Activated CD4-positive, alpha-beta T cell treated with anti-CD3 and anti-CD28 coated beads, Interleukin-2, amount 10 ng/mL, durations not matched to agents 7 days and 5 days (primary cell): ENCODE data around the gene PNMA1. TPM values are rescaled to one million over a fixed set of nuclear protein-coding genes. Genes with fewer than 3 reads are reported as not detected.

Experiments
- CTCF ChIA-PET: fragments of 350-600 bp; sonication (Branson Sonifier 250); formaldehyde crosslinking; loops from one replicate; lab custom pipeline; 2021; ENCODE audit warnings: antibody characterized with exemption; lab: Charles Lee
- POLR2A ChIA-PET: fragments of 350-600 bp; sonication (Branson Sonifier 250); formaldehyde crosslinking; loops from one replicate; lab custom pipeline; 2021; ENCODE audit warnings: antibody characterized with exemption; lab: Charles Lee
- DNase-seq: peaks from one replicate; pipeline ENCODE4 v3.0.0-alpha.2; 2020
- H3K27ac Mint-ChIP-seq: one replicate; pipeline ENCODE4 v1.8.0; 2021; ENCODE audit warnings: mild to moderate bottlenecking, moderate library complexity, mixed read lengths
- H3K27me3 Mint-ChIP-seq: one replicate; pipeline ENCODE4 v1.8.0; 2021; ENCODE audit warnings: mixed read lengths
- H3K36me3 Mint-ChIP-seq: one replicate; pipeline ENCODE4 v1.8.0; 2021; ENCODE audit warnings: low read depth, mixed read lengths
- H3K4me1 Mint-ChIP-seq: one replicate; pipeline ENCODE4 v1.8.0; 2021; ENCODE audit warnings: mixed read lengths
- H3K4me3 Mint-ChIP-seq: one replicate; pipeline ENCODE4 v1.8.0; 2021; ENCODE audit warnings: mild to moderate bottlenecking, moderate library complexity, mixed read lengths
- H3K9me3 Mint-ChIP-seq: one replicate; pipeline ENCODE4 v1.8.0; 2021; ENCODE audit warnings: mixed read lengths
- total RNA-seq, 2 experiments: library from RNA; stranded (reverse); gene quantifications; one replicate each; pipeline ENCODE4 v1.2.3, GENCODE V29; 2021

PNMA1 gene
- total RNA-seq, 2 experiments from 2014 or later: 23.3 to 25.9 TPM

GRCh38 chr14:73740618-73741326, 26.6 kb upstream of the PNMA1 start:
- Mint-ChIP-seq H3K4me3 (peak overlapping the region; percentile 82), H3K9me3 (no peaks in the 10 kb centered on the region), H3K27ac (peak overlapping the region; percentile 90), H3K4me1 (peaks cover 70% of the 10 kb centered on the region), H3K27me3 (no peaks in the 10 kb centered on the region), H3K36me3 (peaks cover 32% of the 10 kb centered on the region)
- no peak for DNase-seq
- ChIA-PET CTCF (interaction anchor here (0.7 to 13.1 kb wide), 9 partner anchors 9 to 481 kb away, joined by 3 to 102 read pairs (median 5); partner anchors contain the start of gene PTGR2), POLR2A (interaction anchor here (0.8 to 1.4 kb wide), 3 partner anchors 13 to 30 kb away, joined by 3 to 7 read pairs (median 5); no protein-coding TSS in a partner anchor)

GRCh38 chr14:73739899-73740617, 25.9 kb upstream of the PNMA1 start:
- no peak for DNase-seq
- Mint-ChIP-seq H3K4me1 (peaks cover 65% of the 10 kb centered on the region), H3K27me3 (no peaks in the 10 kb centered on the region), H3K36me3 (peaks cover 35% of the 10 kb centered on the region), H3K4me3 (peak overlapping the region; percentile 40), H3K27ac (peak overlapping the region; percentile 90), H3K9me3 (no peaks in the 10 kb centered on the region)
- ChIA-PET CTCF (interaction anchor here (0.6 to 13.1 kb wide), 5 partner anchors 8 to 240 kb away, joined by 3 to 102 read pairs (median 4); a partner anchor contains a TSS), POLR2A (no interaction called here)

GRCh38 chr14:73739174-73739898, 25.2 kb upstream of the PNMA1 start:
- POLR2A ChIA-PET: no interaction called here
- H3K27ac Mint-ChIP-seq: peak overlapping the region; percentile 66

GRCh38 chr14:73738518-73739173, 24.5 kb upstream of the PNMA1 start:
- peak overlapping the region; percentile 66 for H3K27ac Mint-ChIP-seq
- no peak overlapping the region for H3K4me3 Mint-ChIP-seq
- peaks cover 48% of the 10 kb centered on the region for H3K36me3 Mint-ChIP-seq
- ChIA-PET CTCF (interaction anchor here (0.9 to 13.1 kb wide), 3 partner anchors 10 to 21 kb away, joined by 3 to 102 read pairs (median 78); a partner anchor contains a TSS), POLR2A (no interaction called here)
- no peaks in the 10 kb centered on the region for H3K9me3 Mint-ChIP-seq
- H3K27me3 Mint-ChIP-seq: no peaks in the 10 kb centered on the region
- peaks cover 57% of the 10 kb centered on the region for H3K4me1 Mint-ChIP-seq
- no peak for DNase-seq

More at GRCh38 chr14:73739174-73739898, 25.2 kb upstream of the PNMA1 start:
- Mint-ChIP-seq H3K4me3 (no peak overlapping the region), H3K27me3 (no peaks in the 10 kb centered on the region), H3K4me1 (peaks cover 64% of the 10 kb centered on the region), H3K36me3 (peaks cover 42% of the 10 kb centered on the region), H3K9me3 (no peaks in the 10 kb centered on the region)
- CTCF ChIA-PET: interaction anchor here (0.6 to 13.1 kb wide), 3 partner anchors 11 to 240 kb away, joined by 4 to 102 read pairs (median 78); a partner anchor contains a TSS
- DNase-seq: no peak

- DNase-seq: no peak
- peaks cover 45% of the 10 kb centered on the region for H3K4me1 Mint-ChIP-seq
- POLR2A ChIA-PET: no interaction called here
- H3K9me3 Mint-ChIP-seq: no peaks in the 10 kb centered on the region
- CTCF ChIA-PET: interaction anchor here (1.0 kb wide), 1 partner anchor 144 kb away, joined by 3 read pairs; no protein-coding TSS in a partner anchor
- H3K4me3 Mint-ChIP-seq: no peak overlapping the region
- no peak overlapping the region for H3K27ac Mint-ChIP-seq
- peaks cover 49% of the 10 kb centered on the region for H3K36me3 Mint-ChIP-seq
- no peaks in the 10 kb centered on the region for H3K27me3 Mint-ChIP-seq
These were observed 22.7 kb upstream of the PNMA1 start for GRCh38 chr14:73736842-73737241.

- Mint-ChIP-seq H3K4me3 (no peak overlapping the region), H3K4me1 (peaks cover 48% of the 10 kb centered on the region), H3K27ac (peak overlapping the region; percentile 65), H3K36me3 (peaks cover 62% of the 10 kb centered on the region), H3K27me3 (no peaks in the 10 kb centered on the region), H3K9me3 (no peaks in the 10 kb centered on the region)
- DNase-seq: no peak
- ChIA-PET CTCF (interaction anchor here (0.8 to 2.0 kb wide), 7 partner anchors 8 to 95 kb away, joined by 3 to 6 read pairs (median 3); no protein-coding TSS in a partner anchor), POLR2A (no interaction called here)
These were observed 17.8 kb upstream of the PNMA1 start for GRCh38 chr14:73732006-73732405.

GRCh38 chr14:73731111-73731510, 16.9 kb upstream of the PNMA1 start:
- H3K27me3 Mint-ChIP-seq: no peaks in the 10 kb centered on the region
- no peaks in the 10 kb centered on the region for H3K9me3 Mint-ChIP-seq
- H3K27ac Mint-ChIP-seq: no peak overlapping the region
- peaks cover 49% of the 10 kb centered on the region for H3K4me1 Mint-ChIP-seq
- CTCF ChIA-PET: interaction anchor here (1.3 to 4.3 kb wide), 6 partner anchors 9 to 95 kb away, joined by 3 to 78 read pairs (median 4); no protein-coding TSS in a partner anchor
- POLR2A ChIA-PET: no interaction called here
- DNase-seq: no peak
- H3K36me3 Mint-ChIP-seq: peaks cover 59% of the 10 kb centered on the region
- H3K4me3 Mint-ChIP-seq: no peak overlapping the region

GRCh38 chr14:73729556-73730265, 15.5 kb upstream of the PNMA1 start:
- DNase-seq: no peak
- peaks cover 64% of the 10 kb centered on the region for H3K36me3 Mint-ChIP-seq
- peaks cover 48% of the 10 kb centered on the region for H3K4me1 Mint-ChIP-seq
- no peaks in the 10 kb centered on the region for H3K9me3 Mint-ChIP-seq
- ChIA-PET CTCF (interaction anchor here (0.6 to 4.3 kb wide), 18 partner anchors 10 to 124 kb away, joined by 3 to 78 read pairs (median 4); a partner anchor contains a TSS), POLR2A (no interaction called here)
- no peaks in the 10 kb centered on the region for H3K27me3 Mint-ChIP-seq
- H3K27ac Mint-ChIP-seq: peak overlapping the region; percentile 76
- no peak overlapping the region for H3K4me3 Mint-ChIP-seq

- DNase-seq: peak; percentile 92
- H3K4me1 Mint-ChIP-seq: peaks cover 44% of the 10 kb centered on the region
- POLR2A ChIA-PET: no interaction called here
- H3K9me3 Mint-ChIP-seq: no peaks in the 10 kb centered on the region
- H3K4me3 Mint-ChIP-seq: no peak overlapping the region
- no peaks in the 10 kb centered on the region for H3K27me3 Mint-ChIP-seq
- peaks cover 64% of the 10 kb centered on the region for H3K36me3 Mint-ChIP-seq
- CTCF ChIA-PET: interaction anchor here (0.6 to 4.3 kb wide), 30 partner anchors 9 to 257 kb away, joined by 3 to 78 read pairs (median 4); partner anchors contain the start of gene PTGR2
- peak overlapping the region; percentile 76 for H3K27ac Mint-ChIP-seq
These were observed 14.6 kb upstream of the PNMA1 start for GRCh38 chr14:73728717-73729330.

- Mint-ChIP-seq H3K36me3 (peaks cover 69% of the 10 kb centered on the region), H3K27me3 (no peaks in the 10 kb centered on the region), H3K9me3 (no peaks in the 10 kb centered on the region), H3K27ac (peak overlapping the region; percentile 46), H3K4me1 (peaks cover 46% of the 10 kb centered on the region), H3K4me3 (no peak overlapping the region)
- CTCF ChIA-PET: interaction anchor here (0.5 to 4.3 kb wide), 11 partner anchors 10 to 378 kb away, joined by 3 to 78 read pairs (median 3); no protein-coding TSS in a partner anchor
- DNase-seq: no peak
- POLR2A ChIA-PET: no interaction called here
These were observed 13.0 kb upstream of the PNMA1 start for GRCh38 chr14:73727166-73727565.
